ENCODE data around the gene RIOK1.

Gene RIOK1

GRCh38 chr6:7409740-7410139 is 20.1 kb downstream of the RIOK1 start:
- no peak for DNase-seq (ENCODE audit: low read depth)

GRCh38 chr6:7410851-7411250 is 21.2 kb downstream of the RIOK1 start:
- DNase-seq (ENCODE audit: low read depth): no peak

- DNase-seq (ENCODE audit: low read depth): no peak
Observed at GRCh38 chr6:7411328-7411727, 21.7 kb downstream of the RIOK1 start.

GRCh38 chr6:7413151-7413823 is 23.7 kb downstream of the RIOK1 start:
- DNase-seq (ENCODE audit: low read depth): no peak

DNA sequence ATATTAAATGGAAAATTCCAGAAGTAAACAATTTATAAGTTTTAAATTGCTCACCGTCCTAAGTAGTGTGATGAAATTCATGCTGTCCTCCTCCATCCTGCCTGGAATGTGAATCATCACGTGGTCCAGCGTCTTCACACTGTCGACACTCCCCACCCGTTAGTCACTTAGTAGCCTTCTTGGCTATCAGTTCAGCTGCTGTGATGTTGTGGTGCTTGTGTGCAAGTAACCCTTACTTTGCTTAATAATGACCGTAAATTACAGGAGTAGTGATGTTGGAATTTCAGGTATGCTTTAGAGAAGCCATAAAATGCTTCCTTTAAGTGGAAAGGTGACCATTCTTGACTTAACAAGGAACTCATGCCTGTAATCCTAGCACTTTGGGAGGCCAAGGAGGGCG is 25.2 kb downstream of the RIOK1 start:
- DNase-seq (ENCODE audit: low read depth): no peak

DNA sequence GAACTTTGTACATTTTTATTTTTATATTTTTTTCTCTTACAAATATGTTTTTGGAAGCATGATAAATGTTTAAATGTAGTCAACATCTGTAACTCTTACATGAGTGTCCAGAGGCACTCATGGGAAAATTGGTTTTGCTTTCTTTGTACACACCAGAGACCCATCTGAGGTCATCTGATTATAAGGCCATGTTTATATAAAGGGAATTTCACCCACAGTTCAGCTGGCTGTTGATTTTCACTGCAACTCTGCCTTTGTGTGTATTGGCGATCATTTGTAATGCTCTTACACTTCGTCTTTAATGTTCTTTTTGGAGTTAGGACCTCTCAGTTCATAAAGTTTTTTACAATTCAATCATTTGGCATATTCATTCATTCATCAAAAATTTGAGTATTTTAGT is 28.1 kb downstream of the RIOK1 start:
- DNase-seq (ENCODE audit: low read depth): no peak

DNA sequence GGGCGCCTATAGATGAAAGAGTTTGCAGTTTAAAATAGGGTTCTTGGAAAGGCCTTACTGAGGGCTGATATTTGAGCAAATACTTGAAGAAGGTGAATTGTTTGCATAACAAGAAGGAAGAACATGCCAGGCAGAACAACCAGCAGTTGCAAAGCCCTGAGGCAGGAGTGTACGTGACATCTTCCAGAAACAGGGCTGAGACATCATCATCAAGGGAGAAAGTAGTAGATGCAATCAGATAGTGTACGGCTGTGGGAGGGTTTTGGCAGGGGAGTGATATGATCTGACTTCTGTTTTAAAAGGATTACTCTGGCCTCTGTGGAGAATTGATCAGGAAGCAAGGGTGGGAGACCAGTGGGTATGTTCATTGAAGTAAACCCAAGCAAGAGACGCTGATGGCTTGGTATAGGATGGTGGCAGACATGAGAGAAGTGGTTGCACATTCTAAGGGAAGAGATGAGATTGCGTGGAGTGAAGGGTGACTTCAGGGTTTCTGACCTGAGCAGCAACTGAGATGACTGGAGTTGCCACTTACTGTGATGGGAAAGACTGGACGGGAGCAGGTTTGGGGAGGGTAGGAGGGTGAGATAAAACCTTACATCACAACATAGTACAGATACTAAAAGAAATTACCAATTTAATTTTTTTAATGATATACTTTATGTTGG is 28.8 kb downstream of the RIOK1 start:
- no peak for DNase-seq (ENCODE audit: low read depth)

DNA sequence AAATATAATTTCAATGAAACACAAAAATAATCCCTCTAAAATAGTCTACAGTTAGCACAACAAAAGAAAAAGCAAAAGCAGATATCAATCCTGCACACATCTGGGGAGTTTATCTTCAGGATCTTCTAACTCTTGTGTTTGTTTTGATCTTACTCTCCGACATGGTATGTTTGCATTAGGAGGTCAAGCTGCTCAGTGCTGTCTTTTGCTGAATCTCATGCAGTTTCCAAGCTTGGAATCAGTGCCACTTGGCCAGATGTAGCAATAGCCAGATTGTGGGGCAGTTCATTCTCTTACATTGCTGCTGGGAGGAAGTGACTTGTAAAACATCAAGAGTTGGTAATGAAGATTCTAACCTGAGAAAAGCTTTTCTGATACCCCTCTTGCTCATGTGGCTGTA is 29.5 kb downstream of the RIOK1 start:
- no peak for DNase-seq (ENCODE audit: low read depth)

DNA sequence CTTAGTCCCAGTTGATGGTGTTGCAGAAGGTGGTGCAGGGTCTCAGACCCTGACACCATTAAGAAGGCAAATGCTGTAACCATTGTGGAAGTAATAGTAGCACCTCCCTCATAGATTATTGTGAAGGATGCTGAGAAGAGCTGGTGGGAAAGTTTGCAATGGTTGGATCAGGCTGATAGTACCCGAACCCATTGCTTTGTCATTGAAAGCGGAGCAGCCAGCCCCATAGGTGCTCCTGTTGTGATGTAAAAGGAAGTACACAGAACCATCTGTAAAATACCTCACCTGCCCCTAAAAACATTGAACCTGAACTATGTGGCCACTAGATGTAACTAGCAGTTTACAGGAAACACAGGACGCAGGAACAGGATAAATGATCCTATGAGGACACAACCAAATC is 31.5 kb downstream of the RIOK1 start:
- DNase-seq (ENCODE audit: low read depth): no peak

DNA sequence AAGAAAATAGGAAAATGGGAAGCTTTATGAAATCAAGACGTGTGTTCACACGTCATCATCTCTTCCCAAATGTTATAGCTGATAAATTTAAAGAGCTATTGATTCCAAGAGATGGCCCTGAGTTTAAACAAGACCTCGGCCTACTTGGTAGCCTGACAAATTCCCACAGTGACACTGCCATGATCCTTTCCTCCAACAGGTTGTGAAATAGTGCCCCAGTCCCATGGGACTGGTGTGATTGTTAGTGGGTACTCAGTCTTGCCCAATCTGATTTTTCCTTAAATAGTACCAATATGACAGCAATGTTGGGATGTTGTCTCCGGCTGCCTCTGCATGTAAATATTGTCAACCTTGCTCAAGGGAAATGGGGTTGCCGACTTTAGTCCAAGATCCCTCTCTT is 34.5 kb downstream of the RIOK1 start:
- no peak for DNase-seq (ENCODE audit: low read depth)

DNA sequence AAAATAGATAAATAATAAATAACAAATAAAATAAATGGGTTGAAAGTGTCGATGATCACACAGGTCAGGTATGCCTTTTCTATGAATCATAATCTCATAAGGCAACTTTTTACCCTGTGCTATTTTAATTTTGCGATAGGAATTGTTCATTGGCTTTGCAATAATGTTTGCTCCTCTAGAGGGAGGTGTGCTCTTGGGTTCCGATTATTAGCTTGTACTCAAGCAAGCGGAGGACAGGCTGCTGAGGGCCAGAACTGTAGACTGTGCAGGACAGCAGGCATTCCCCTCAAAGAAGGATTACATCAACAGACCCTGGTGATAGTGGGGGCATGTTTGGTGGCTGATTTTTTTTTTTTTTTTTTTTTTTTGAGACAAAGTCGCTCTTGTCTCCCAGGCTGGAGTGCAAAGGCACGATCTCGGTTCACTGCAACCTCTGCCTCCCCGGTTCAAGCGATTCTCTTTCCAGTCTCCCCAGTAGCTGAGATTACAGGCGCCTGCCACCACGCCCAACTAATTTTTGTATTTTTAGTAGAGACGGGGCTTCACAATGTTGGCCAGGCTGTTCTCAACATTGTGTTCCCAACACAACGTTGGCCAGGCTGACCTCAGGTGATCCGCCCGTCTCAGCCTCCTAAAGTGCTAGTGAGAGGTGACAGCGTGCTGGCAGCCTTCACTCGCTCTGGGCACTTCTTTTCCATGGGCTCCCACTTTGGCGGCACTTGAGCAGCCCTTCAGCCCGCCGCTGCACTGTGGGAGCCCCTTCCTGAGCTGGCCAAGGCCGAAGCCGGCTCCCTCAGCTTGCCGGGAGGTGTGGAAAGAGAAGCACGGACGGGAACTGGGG is 35.6 kb downstream of the RIOK1 start:
- no peak for DNase-seq (ENCODE audit: low read depth)

GRCh38 chr6:7425808-7426190 is 36.2 kb downstream of the RIOK1 start:
- no peak for DNase-seq (ENCODE audit: low read depth)

- DNase-seq (ENCODE audit: low read depth): no peak
Observed at GRCh38 chr6:7426447-7427169, 37.0 kb downstream of the RIOK1 start.

- no peak for DNase-seq (ENCODE audit: low read depth)
Observed at GRCh38 chr6:7431313-7431673, 41.7 kb downstream of the RIOK1 start.

DNA sequence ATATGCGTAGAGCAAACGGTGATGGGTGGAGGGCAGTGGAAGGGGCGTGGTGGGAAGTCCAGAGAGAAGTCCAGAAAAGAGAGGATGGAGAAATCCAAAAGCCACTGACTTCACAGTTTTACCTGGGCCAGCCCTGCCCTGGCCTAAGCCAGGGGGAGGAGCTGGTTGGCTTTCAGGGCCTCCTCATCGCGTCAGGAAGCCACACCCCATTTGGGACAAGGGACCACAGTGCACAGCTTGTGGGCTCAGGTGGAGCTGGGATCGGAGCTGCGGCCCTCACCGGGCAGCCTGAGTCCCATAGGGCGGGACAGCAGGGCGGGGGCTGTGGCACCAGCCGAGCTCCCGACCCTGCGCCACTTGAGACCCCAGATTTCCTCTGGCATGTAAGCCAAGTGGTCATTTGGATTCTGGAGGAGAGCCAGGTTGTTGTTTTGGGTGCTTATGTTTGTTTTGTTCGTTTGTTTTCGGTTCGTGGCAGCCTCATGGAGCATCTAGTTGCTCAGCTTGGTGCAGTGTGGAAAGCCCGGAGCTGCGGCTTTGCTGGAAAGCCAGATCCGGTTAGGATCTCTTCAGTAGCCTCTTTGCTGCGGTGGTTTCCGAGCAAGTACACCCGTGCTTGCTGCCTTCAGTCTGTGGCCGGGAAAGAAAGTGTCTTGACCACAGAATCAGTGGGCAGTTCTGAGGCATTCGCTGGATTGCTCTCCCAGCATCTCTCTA is 42.2 kb downstream of the RIOK1 start:
- no peak for DNase-seq (ENCODE audit: low read depth)

DNA sequence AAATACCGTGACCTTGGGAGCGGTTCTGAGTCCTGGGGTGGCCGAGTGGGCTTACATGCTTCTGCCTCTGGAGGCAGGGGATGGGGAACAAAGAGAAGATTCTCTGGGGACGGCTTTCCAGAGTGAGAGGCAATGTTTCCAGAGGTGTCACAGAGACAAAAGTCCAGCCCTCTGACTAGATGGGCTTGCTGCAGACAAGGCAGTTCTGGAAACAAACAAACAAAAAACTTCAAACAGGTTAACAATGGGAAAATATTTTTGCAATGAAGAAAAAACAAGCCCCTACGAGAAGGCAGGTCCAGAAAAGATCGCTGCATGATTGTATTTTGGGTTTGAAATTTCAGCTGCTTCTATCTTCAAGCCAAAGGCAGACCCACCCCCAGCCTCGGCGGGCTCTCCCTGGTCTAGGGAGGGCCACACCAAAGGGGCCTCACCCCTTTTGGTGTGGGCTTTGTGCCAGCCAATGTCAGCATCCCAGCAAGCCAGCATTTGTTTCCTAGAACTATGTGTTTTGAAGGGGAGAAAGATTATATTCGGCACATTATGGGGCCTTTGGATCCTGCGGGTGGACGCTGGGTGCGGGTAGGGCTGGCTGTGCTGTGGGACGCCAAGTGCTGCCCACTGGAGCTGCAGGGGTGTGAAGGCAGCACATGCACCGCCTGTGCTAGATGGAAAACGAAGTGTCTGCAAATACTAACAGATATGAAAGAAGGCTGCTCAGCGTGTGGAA is 42.9 kb downstream of the RIOK1 start:
- DNase-seq (ENCODE audit: low read depth): no peak

- DNase-seq (ENCODE audit: low read depth): no peak
Observed at GRCh38 chr6:7433121-7433617, 43.6 kb downstream of the RIOK1 start.

- DNase-seq (ENCODE audit: low read depth): no peak
Observed at GRCh38 chr6:7434672-7435071, 45.1 kb downstream of the RIOK1 start.

- no peak for DNase-seq (ENCODE audit: low read depth)
Observed at GRCh38 chr6:7438011-7438410, 48.4 kb downstream of the RIOK1 start.

GRCh38 chr6:7439228-7439627 is 49.6 kb downstream of the RIOK1 start:
- no peak for DNase-seq (ENCODE audit: low read depth)

DNA sequence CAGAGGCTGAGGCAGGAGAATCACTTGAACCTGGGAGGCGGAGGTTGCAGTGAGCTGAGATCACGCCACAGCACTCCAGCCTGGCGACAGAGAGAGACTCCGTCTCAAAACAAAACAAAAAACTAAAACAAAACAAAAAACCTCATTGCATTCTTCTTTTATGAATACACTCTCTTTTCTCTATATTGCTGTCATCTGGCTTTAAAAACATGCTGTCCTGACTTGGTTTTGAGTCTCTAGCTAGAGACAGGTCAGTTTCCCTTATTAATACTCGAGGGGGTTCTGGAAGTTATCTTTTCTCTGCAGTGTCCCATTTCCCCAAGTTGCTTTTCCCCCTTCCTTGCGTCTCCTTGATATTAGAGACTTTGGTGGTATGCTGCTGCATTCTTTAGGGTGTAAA is 50.9 kb downstream of the RIOK1 start:
- no peak for DNase-seq (ENCODE audit: low read depth)
